Muscle of leg (tissue), 11 donors: ENCODE results near the gene MED27. TPM values are rescaled to one million over a fixed set of nuclear protein-coding genes. Genes with fewer than 3 reads are reported as not detected.
"Not testable (repeated sequence)": the region's sequence is repeated elsewhere in the genome, so short reads cannot be mapped to it uniquely, and the experiment has no call there.

Source experiments
- DNase-seq: peaks from one replicate; pipeline ENCODE4 v3.0.0; 2013
- H3K27ac ChIP-seq: one replicate; pipeline ENCODE4 v1.5.1; 2013; ENCODE audit warnings: mild to moderate bottlenecking, low read length, control low read depth
- H3K27me3 ChIP-seq: one replicate; pipeline ENCODE4 v1.6.1; 2013; ENCODE audit warnings: low read length; ENCODE audit not compliant: control insufficient read depth, insufficient read depth
- H3K36me3 ChIP-seq: one replicate; pipeline ENCODE4 v1.6.1; 2013; ENCODE audit warnings: low read length; ENCODE audit not compliant: control insufficient read depth, insufficient read depth
- H3K4me1 ChIP-seq: one replicate; pipeline ENCODE4 v1.6.1; 2013; ENCODE audit warnings: low read length; ENCODE audit not compliant: control insufficient read depth, insufficient read depth
- H3K4me3 ChIP-seq: one replicate; pipeline ENCODE4 v1.5.1; 2013; ENCODE audit warnings: low read length, control low read depth
- H3K9me3 ChIP-seq: replicated peaks from 2 replicates; pipeline ENCODE4 v1.6.1; 2013; ENCODE audit warnings: low read depth, low read length; ENCODE audit not compliant: control insufficient read depth
- WGBS: methylation state at CpG from one replicate; pipeline ENCODE4 v1.1.5; 2013; ENCODE audit warnings: missing lambda C conversion rate; ENCODE audit not compliant: insufficient coverage; 5-methylcytosine and 5-hydroxymethylcytosine counted together
- polyA plus RNA-seq, 8 donors: library from polyadenylated mRNA; unstranded; fragments of 120-200 nt; gene quantifications; one replicate each; pipeline versions ENCODE4 v1.2.1 to v1.2.3, GENCODE V29; 2013; ENCODE audit warnings: inconsistent platforms in 1 of 8, low replicate concordance in 1 of 8; ENCODE audit not compliant: insufficient read length in 8 of 8, insufficient read depth in 1 of 8
- total RNA-seq: library from RNA; stranded (reverse); fragments of 120-200 nt; gene quantifications from one replicate; pipeline ENCODE4 v1.2.4, GENCODE V29; 2013

Gene MED27
- total and polyA plus RNA-seq, 9 donors: 11.9 to 17.2 (median 15.0) TPM

DNA sequence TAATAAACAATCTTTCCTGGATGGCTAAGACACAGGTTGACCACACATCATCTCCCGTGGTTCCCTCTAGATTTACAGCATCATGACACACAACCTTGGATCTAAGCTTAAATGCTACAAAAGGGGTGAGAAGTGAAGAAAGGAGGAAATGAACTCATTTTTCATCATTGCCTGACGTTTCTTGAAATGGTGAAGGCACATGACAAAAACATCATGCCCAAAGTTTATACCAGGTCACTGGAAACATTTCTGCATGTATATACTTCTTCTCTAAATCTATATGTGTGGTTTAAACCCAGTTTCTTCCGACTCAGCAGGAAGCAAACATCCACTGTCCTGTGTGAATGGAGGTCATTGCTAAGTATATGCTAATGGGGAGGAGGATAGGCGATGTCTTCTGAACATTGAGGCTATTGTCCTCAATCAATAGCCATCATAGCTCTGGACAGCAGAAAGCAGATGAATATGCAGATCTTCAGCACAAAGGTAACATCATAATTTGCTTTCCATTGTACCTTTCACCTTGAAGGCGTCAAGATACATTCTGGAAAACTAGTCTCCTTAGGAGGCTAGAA lies 137.4 kb downstream of the MED27 start:
- no peaks in the 10 kb centered on the region for H3K9me3 ChIP-seq
- no peak overlapping the region for H3K4me3 ChIP-seq
- DNase-seq: no peak
- WGBS: 67% methylated on average over 1 of the region's 5 CpGs
- H3K27ac ChIP-seq: no peak overlapping the region
- H3K4me1 ChIP-seq: no peaks in the 10 kb centered on the region
- no peaks in the 10 kb centered on the region for H3K36me3 ChIP-seq
- no peaks in the 10 kb centered on the region for H3K27me3 ChIP-seq

DNA sequence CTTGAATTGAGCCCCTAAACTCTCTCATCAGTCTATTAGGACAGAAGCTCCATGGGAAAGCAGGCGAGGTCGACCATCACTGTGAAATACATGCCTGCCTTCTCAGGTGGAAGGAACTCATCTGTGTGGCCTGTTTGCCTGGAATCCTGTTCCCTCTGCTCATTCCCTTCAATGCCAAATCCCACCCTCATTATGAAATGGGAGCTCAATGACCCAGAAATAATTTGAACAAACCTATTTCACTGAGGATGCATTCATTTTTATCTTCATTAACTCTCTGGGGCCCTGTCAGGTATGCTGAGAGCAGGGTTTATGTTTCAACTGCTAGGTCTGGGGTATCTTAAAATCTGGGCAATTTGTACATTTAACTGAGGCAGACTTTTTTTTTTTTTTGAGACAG lies 142.2 kb downstream of the MED27 start:
- Histone ChIP-seq H3K27ac (no peak overlapping the region), H3K4me1 (no peaks in the 10 kb centered on the region), H3K4me3 (no peak overlapping the region), H3K27me3 (no peaks in the 10 kb centered on the region), H3K36me3 (peaks cover 3% of the 10 kb centered on the region), H3K9me3 (no peaks in the 10 kb centered on the region)
- DNase-seq: no peak
- WGBS: no CpG with 5 or more reads among the region's 2 CpGs

DNA sequence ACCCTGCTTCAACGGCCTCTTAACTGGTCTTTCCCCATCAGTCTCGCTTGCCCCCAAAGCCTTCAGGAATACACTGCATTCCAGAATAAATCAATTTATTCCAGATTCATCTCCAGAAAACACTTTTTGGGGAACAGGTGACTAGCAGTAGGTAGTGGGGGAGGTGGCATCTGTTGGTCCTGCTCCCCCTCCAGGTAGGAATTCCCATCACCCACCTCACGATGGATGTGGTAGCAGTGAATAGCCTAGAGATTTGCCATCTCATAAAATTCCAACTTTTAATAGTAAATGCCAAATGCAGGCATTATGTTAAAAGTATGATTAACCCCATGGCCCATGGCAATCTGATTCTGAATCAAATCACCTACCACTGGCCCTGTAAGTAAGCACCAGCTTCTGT lies 142.7 kb downstream of the MED27 start:
- Histone ChIP-seq H3K27ac (no peak overlapping the region), H3K27me3 (no peaks in the 10 kb centered on the region), H3K4me3 (no peak overlapping the region), H3K4me1 (no peaks in the 10 kb centered on the region), H3K9me3 (no peaks in the 10 kb centered on the region), H3K36me3 (peaks cover 3% of the 10 kb centered on the region)
- WGBS: no CpG with 5 or more reads among the region's 3 CpGs
- DNase-seq: no peak

DNA sequence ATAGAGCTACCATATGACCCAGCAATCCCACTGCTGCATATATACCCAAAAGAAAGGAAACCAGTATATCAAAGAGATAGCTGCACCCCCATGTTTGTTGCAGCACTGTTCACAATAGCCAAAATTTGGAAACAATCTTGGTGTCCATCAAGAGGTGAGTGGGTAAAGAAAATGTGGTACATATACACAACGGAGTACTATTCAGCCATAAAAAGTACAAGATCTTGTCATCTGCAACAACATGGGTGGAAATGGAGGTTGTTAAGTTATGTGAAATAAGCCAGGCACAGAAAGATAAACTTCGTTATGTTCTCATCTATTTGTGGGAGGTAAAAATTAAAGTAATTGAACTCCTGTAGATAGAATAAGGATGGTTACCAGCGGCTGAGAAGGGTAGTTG lies 145.0 kb downstream of the MED27 start:
- Histone ChIP-seq H3K4me3 (no peak overlapping the region), H3K27me3 (no peaks in the 10 kb centered on the region), H3K9me3 (no peaks in the 10 kb centered on the region), H3K4me1 (no peaks in the 10 kb centered on the region), H3K36me3 (peaks cover 3% of the 10 kb centered on the region), H3K27ac (no peak overlapping the region)
- DNase-seq: no peak
- 100% methylated on average over 2 of the region's 3 CpGs for WGBS

DNA sequence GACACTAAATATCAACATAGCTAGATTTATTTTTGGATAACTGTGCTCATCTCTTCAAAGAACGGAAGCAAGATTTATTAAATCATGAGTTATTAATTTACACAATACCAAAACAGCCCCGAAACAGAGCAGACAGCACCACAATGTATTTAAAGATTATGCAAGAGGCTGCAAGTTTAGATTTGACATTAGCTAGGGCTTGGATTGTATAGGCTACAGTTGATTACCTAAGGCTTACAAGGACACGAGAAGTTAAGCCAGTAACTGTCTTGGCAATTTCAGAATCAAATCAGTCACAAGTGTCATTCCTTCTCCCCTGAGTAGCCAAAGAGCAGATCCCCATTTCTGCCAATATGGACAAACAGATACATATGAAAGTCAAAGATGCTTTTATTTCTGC lies 152.6 kb downstream of the MED27 start:
- Histone ChIP-seq H3K4me1 (no peaks in the 10 kb centered on the region), H3K36me3 (no peaks in the 10 kb centered on the region), H3K27me3 (no peaks in the 10 kb centered on the region), H3K9me3 (no peaks in the 10 kb centered on the region), H3K27ac (no peak overlapping the region), H3K4me3 (no peak overlapping the region)
- 80% methylated on average over 1 of the region's 3 CpGs for WGBS
- no peak for DNase-seq

DNA sequence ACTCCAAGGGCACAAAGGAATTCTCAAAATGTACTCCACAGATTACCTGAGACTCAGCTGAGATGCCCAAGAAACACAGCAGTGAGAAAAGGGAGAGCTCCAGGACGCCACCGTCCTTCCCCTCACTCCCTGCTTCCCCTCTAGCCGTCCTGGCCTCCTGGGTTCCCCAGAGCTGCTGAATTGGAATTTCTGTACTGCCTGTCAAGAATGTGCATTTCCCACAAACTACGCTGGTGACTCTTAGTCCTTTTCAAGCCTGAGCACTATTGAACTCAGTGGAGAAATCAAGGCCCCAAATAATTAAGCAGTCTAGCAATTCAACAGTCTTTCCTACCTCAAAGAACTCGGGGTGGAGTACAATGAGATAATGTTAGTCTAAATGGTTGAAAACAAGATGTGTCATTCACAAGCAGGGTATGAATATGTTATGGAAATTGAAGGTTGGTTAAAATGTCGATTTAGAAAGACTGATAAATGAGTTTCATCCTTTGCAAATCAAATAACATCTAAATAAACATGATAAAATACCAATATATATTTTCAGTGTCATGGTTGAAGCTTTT lies 153.2 kb downstream of the MED27 start:
- Histone ChIP-seq H3K27ac (no peak overlapping the region), H3K27me3 (no peaks in the 10 kb centered on the region), H3K36me3 (no peaks in the 10 kb centered on the region), H3K4me1 (no peaks in the 10 kb centered on the region), H3K9me3 (no peaks in the 10 kb centered on the region), H3K4me3 (no peak overlapping the region)
- WGBS: 68% methylated on average over 3 of the region's 6 CpGs
- DNase-seq: no peak

DNA sequence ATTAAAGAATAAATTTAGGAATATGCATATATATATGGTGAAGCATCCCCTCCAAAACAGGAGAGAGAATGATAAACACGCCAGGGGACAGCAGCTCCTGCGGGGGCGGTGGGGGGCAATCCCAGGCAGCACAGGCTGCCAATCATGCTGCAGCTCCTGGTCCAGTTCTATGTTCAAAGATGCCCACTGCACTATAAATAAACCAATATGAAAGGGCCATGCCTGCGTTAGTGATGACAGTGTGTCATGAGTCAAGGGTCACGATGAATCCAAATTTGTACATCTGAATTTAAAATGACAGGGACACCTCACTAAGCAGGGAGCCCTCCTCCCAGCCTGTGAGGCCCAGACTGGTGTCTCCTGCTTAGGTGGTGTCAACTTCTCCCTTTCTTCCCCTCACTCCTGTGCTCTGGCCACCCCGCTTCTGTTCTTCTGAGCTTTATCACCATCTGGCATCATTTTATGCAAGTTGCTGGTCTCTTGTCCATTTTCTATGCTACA lies 153.9 kb downstream of the MED27 start:
- no peaks in the 10 kb centered on the region for H3K27me3 ChIP-seq
- 90% methylated on average over 3 of the region's 6 CpGs for WGBS
- H3K9me3 ChIP-seq: no peaks in the 10 kb centered on the region
- no peaks in the 10 kb centered on the region for H3K36me3 ChIP-seq
- no peak for DNase-seq
- H3K4me3 ChIP-seq: no peak overlapping the region
- no peaks in the 10 kb centered on the region for H3K4me1 ChIP-seq
- H3K27ac ChIP-seq: no peak overlapping the region

DNA sequence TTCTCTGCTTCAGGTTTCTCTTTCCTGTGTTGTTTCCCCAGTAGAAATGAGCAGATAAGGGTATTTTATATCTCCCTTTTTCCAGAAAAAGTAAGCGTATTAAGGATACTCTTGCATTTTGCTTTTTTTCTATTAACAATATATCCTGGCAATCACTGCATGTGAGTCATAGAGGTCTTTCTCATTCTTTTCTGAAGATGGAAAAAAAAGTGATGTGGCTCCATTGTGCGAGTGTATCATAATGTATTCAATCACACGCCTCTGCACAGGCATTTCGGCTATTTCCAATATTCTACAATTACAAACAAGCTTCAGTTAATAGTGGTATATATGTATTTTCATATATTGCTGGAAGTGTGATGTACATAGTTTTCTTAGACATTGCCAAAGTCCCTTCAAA lies 155.9 kb downstream of the MED27 start:
- no CpG with 5 or more reads among the region's 4 CpGs for WGBS
- Histone ChIP-seq H3K4me1 (no peaks in the 10 kb centered on the region), H3K27ac (no peak overlapping the region), H3K27me3 (no peaks in the 10 kb centered on the region), H3K4me3 (no peak overlapping the region), H3K9me3 (no peaks in the 10 kb centered on the region), H3K36me3 (no peaks in the 10 kb centered on the region)
- DNase-seq: no peak

DNA sequence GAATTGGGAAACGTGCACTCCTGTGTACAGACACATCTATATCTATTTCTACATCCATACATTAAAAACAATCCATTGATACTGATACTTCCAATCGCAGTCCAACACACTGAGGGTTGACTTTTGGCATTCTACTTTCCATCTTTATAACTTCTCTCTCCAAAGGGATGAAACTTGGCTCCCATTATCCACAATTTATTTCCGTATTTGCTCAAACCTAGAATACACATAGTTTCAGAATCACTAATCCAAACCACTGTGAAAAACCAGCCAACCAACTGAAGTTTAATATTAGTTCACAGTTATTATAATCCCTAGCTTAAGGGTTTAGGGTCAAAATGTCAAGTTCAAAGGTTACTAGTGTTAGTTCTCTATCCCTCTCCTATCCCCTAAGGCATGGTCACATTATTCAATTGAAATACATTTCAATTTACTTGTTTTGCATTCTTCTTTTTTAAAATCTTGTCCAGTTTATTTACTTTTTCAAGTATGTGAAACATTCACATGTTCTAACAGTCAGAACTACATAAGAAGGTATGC lies 156.5 kb downstream of the MED27 start:
- no peak overlapping the region for H3K27ac ChIP-seq
- H3K9me3 ChIP-seq: no peaks in the 10 kb centered on the region
- no peaks in the 10 kb centered on the region for H3K27me3 ChIP-seq
- no peaks in the 10 kb centered on the region for H3K4me1 ChIP-seq
- no peak for DNase-seq
- no peaks in the 10 kb centered on the region for H3K36me3 ChIP-seq
- WGBS: 78% methylated on average over 2 of the region's 3 CpGs
- H3K4me3 ChIP-seq: no peak overlapping the region

DNA sequence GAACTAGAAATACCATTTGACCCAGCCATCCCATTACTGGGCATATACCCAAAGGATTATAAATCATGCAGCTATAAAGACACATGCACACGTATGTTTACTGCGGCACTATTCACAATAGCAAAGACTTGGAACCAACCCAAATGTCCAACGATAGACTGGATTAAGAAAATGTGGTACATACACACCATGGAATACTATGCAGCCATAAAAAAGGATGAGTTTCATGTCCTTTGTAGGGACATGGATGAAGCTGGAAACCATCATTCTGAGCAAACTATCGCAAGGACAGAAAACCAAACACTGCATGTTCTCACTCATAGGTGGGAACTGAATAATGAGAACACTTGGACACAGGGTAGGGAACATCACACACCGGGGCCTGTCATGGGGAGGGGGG lies 158.0 kb downstream of the MED27 start:
- H3K27ac ChIP-seq, H3K36me3 ChIP-seq, H3K4me1 ChIP-seq, DNase-seq, H3K4me3 ChIP-seq, H3K9me3 ChIP-seq, H3K27me3 ChIP-seq: not testable (repeated sequence)
- WGBS: no CpG with 5 or more reads among the region's 5 CpGs
